Body of pancreas (tissue), 4 donors: ENCODE data around the gene ROPN1.
"Not testable (repeated sequence)": the region's sequence is repeated elsewhere in the genome, so short reads cannot be mapped to it uniquely, and the experiment has no call there.

ENCODE experiments used
- POLR2A ChIP-seq, 3 donors: fragments of 450-650 bp; IDR thresholded peaks; one replicate each; pipeline ENCODE4 v1.6.1; 2016; ENCODE audit warnings: antibody characterized with exemption in 3 of 3, mild to moderate bottlenecking in 2 of 3
- TF ChIP-seq, protein P1 (sequence below), 7 experiments: fragments of 450-650 bp in 4 of 7; fragments of 200-600 bp in 3 of 7; sonication (generic) in 3 of 7; IDR thresholded peaks; one replicate each; pipeline ENCODE4 v1.5.1; 2016 to 2019; ENCODE audit warnings: antibody characterized with exemption in 7 of 7

DNA sequence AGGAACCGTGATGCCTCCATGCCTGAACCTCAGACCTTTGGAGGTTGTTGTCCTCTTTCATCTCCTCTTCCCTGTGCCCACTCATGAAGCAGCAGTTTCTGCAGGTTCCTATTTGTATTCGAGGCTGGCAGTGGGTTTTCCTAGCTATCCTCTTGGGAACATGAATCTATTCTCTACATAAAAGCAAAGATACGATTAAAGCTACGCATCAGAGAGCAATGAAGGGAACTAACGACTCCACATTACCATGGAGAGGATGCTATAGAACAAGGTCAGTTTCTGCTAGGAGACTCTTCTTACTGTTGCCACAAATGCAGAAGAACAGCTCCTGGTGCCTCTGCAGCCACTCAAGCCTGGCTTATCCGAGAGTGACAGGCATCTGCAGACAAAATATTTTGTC lies 9.4 kb upstream of the ROPN1 start:
- not testable (repeated sequence) for TF ChIP-seq POLR2A (IDR thresholded peaks at IDR 0.05)
- TF ChIP-seq, protein P1, sequence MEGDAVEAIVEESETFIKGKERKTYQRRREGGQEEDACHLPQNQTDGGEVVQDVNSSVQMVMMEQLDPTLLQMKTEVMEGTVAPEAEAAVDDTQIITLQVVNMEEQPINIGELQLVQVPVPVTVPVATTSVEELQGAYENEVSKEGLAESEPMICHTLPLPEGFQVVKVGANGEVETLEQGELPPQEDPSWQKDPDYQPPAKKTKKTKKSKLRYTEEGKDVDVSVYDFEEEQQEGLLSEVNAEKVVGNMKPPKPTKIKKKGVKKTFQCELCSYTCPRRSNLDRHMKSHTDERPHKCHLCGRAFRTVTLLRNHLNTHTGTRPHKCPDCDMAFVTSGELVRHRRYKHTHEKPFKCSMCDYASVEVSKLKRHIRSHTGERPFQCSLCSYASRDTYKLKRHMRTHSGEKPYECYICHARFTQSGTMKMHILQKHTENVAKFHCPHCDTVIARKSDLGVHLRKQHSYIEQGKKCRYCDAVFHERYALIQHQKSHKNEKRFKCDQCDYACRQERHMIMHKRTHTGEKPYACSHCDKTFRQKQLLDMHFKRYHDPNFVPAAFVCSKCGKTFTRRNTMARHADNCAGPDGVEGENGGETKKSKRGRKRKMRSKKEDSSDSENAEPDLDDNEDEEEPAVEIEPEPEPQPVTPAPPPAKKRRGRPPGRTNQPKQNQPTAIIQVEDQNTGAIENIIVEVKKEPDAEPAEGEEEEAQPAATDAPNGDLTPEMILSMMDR (IDR thresholded peaks at IDR 0.05): not testable (repeated sequence)
